Putamen (tissue), 1 donor: ENCODE results near the gene CCDC78.
"Not testable (repeated sequence)": the region's sequence is repeated elsewhere in the genome, so short reads cannot be mapped to it uniquely, and the experiment has no call there.

Experiments
- DNase-seq: peaks from one replicate; pipeline ENCODE4 v3.0.0-alpha.2; 2016; ENCODE audit warnings: low spot score

The CCDC78 gene

DNA sequence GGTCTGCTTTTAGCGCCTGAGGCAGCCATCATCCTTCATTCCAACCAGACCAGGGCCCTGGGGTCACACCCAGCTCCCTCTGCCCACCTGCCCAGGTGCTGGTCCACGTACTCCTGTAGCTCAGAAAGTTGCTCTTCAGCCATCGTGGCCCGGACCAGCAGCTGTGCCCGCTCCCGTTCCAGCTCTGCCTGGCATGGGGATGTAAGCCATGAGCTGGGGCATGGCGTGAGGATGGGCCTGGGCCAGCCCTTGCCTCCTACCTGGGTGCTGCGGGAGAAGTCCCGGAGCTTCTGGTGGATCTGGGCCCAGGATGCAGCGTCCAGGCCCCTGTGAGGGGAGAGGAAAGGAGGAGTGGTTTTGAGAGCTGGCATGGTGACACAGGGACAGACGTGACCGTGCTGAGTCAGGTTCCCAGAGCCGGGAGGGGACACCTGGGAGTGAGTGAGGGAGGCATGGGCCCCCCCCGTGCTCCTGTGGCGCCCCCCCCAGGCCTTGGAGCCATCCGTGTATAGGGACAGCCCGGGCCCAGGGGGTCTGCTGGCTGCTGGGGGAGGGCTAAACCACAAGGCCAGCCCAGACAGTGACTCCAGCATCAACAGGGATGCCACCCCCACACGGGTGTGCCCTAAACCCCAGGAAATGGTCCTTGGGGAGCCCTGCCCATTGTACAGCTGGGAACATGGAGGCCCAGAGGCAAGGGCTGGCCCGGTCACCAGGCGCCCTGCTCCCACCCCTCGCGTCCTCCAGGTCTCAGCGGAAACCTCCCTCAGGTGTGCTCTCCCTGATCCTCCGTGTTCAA lies 3.2 kb downstream of the CCDC78 start:
- no peak for DNase-seq

DNA sequence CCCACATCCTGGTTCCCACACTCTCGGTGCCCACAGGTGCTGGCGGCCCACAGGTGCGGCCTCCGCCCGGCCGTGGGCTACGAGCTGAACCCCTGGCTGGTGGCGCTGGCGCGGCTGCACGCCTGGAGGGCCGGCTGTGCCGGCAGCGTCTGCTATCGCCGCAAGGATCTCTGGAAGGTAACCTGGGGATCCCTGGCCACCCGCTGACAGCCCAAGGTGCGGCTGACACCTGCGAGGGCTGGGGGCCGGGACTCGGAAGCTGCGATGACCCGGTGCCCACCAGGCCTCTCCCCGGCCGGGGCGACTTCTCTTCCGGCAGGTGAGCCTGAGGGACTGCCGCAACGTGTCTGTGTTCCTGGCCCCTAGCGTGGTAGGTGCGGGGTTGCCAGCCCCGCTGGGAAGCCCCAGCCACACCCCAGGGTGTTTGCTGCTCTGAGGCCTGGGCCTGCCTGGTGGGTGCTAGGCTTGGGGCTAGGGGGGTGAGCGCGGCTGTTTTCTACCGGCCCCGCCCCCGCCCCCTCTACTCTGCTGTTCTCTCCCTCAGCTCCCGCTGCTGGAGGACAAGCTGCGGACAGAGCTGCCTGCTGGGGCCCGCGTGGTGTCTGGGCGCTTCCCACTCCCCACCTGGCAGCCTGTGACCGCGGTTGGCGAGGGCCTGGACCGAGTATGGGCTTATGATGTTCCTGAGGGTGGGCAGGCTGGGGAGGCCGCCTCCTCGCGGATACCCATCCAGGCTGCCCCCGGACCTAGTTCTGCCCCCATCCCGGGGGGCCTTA lies 4.3 kb downstream of the CCDC78 start:
- DNase-seq, result no peak

DNA sequence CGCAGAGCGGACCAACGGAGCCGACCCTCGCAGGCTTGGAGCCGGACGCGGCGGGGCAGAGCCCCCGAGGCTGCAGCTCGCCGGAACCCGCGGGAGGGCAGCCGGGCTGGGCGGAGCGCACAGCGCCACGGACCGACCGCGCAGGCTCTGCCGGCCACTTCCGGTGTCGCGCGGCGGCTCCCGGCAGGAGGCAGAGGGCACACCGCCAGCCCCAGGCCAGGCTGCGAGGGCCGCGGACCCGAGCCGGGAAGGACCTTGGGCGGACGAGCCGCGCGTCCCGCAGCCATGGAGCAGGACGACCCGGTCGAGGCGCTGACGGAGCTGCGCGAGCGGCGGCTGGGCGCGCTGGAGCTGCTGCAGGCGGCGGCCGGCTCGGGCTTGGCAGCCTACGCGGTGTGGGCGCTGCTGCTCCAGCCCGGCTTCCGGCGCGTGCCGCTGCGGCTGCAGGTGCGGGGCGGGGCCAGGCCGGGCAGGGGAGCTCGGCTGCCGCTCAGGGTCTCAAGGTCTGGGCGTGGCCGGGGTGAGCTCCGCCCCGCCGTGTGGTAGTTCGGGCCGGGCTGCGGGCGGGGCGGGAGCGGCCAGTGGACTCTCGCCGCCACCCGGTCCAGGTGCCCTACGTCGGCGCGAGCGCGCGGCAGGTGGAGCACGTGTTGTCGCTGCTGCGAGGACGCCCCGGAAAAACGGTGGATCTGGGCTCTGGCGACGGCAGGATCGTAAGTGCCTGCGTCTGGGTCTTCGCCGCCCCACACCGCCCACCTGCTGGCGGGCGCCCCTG lies 5.1 kb downstream of the CCDC78 start, which contains the start of gene ANTKMT:
TSS of gene ANTKMT (plus strand) at position 157 of the 775 bp plus-strand sequence. CDS start at position 286, 129 bp downstream.
- DNase-seq, result no peak

DNA sequence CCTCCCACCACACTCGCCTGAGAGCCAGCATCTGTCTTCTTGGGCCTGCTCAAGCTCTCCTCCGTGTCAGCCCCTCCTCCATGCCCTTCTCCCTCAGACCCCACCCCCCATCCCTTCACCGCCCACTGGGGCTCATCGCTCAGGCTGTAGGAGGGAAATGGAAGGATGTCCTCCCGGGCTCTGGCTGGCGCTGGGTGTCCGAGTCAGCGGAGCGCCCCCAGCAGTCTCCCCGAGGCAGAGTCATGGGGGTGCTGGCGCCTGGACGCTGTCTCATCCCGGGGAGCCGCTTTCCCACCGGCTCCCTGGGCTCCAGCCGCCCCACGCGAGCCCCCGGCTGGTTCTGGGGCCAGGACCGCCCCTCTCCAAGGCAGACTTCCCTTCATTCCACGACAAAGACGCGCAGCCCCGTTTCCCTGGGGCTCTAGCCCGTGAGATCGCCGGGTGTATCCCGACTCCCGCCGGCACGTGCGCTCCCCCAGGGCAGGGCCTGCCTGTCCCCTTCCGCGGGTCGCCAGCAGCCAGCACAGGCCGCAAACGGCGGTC lies 5.7 kb downstream of the CCDC78 start:
- DNase-seq, result no peak

DNA sequence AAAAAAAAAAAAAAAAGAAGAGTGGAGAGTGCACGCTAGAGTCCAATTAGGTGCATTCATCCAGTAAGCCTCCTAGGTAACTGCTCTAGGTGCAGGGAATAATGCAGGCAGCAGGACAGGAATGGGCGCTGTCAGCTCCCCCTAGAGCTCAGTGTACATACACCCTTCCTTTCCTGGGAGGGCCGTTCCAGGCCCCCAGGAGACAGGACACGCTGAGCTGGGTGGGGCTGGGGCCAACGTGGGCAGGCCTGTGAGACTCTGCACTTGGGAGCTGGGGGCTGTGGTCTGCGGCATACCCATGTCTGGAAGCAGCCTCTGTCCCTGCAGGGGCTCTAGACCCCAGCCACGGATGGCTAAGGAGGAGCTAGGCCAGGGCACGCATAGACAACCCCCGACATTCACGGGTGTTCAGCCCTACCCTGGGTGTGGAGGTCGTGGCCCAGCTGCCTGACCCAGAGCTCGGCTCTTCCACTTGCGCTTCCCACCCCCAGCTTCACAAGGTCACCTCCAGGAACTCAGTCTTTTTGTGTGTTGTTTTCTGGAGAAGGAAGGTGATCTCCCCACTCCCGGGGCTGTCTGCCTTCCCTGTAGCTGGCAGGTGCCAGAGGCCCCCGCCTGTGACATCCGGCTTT lies 6.3 kb downstream of the CCDC78 start:
- no peak for DNase-seq

DNA sequence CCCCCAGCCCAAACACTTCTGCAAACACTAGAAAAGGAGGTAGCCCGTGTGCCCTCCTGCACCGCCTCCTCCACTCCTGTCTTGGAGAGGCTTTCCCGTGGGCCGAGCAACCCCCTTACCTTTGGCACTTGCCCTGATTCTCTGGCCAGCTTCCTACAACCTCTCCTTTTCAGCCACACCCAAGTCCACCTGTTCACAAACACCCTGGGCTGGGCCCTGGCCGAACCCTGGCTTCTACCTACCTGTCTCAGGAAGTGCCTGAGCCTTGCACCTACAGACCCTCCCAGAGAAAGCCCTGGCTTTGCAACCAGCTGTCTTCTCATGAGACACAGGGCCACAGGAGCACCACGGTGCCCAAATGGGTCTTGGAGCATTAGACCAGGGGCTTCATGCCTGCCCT lies 7.3 kb downstream of the CCDC78 start:
- no peak for DNase-seq

DNA sequence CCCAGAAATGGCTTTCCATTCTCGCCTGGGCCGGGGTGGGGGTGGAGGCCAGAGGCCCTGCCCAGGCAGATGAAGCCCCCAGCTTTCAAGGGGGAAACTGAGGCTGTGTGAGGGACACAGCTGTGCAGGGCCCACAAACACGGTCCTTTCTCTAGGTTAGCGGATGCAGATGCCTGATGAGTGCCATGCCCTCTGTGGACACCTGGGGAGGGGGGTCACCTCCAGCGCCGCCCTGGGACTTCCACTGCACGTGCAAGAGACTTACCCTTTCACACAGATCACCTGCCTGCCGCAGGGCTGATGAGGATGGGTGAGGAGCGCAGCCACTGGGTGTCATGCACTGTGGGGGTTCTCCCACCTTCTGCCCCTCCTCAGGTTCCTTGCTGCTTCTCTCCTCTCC lies 7.9 kb downstream of the CCDC78 start:
- no peak for DNase-seq

DNA sequence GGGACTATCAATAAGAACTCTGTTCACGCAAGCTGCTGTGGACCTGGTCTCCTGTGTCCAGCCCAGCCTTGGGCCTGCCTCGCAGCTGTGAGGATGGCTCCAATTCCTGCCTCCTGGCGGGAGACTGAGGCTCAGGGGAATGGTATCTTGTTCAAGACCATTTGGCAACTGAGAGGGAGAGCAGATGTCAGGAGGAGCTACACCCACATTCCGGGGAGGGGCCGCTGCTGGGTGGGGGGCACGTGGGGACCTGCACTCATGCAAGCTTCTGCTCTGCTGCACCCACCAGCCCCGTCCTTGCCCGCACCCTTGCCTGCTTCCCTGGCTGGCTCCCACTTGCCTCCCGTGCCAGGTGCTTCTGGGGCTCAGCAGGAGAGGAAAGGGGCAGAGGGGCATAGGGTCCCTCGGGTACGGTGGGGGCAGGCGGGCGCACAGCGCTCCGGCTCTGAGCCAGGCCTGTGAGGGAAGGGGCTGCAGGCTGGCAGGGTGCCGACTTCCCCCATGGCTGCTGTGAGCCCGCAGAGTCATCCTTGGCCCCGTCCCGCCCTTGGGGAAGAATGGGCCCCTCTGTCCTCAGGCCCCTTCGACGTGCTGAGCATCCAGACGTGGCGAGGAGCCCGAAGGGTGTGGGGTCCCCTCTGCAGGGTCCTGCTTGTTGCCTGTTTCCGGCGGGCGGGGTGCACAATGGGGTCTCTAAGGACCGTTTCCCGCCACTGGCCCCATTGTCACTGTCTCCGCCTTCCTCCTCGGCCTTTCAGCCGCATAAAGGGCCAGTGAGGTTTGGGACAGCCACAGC lies 8.6 kb downstream of the CCDC78 start:
- DNase-seq, result no peak

DNA sequence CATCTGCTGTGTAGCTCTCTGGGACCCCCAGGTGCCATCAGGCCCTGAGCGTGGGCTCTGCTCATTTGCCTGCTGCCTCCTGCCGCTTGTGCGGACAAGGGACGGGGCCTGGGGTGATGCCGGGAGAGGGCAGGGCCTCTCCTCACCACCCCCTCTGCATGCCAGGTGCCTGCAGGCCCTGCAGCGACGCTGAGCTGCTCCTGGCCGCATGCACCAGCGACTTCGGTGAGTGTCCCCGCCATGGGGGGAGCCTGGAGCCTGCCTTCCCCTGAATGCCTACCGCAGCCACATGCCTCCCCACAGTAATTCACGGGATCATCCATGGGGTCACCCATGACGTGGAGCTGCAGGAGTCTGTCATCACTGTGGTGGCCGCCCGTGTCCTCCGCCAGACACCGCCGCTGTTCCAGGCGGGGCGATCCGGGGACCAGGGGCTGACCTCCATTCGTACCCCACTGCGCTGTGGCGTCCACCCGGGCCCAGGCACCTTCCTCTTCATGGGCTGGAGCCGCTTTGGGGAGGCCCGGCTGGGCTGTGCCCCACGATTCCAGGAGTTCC lies 9.4 kb downstream of the CCDC78 start:
- no peak for DNase-seq

DNA sequence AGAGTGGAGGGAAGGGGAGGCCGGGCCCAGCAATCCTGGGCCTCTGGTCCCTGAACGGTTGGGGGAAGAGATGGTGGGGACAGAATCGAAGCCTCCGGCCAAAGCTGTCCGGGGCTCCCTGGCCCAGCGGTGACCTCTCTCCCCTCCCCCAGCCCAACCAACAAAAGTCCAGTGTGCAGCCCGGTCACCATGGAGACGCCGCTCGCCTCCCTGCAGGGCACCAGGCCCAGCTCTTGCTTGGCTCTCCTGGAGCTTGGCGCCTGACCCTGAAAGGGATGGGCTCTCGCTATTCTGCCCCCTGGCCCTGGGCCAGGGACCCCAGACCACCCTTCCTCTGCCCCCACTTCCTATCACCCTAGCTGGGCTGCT lies 10.1 kb downstream of the CCDC78 start:
- peak; percentile 95 for DNase-seq

DNA sequence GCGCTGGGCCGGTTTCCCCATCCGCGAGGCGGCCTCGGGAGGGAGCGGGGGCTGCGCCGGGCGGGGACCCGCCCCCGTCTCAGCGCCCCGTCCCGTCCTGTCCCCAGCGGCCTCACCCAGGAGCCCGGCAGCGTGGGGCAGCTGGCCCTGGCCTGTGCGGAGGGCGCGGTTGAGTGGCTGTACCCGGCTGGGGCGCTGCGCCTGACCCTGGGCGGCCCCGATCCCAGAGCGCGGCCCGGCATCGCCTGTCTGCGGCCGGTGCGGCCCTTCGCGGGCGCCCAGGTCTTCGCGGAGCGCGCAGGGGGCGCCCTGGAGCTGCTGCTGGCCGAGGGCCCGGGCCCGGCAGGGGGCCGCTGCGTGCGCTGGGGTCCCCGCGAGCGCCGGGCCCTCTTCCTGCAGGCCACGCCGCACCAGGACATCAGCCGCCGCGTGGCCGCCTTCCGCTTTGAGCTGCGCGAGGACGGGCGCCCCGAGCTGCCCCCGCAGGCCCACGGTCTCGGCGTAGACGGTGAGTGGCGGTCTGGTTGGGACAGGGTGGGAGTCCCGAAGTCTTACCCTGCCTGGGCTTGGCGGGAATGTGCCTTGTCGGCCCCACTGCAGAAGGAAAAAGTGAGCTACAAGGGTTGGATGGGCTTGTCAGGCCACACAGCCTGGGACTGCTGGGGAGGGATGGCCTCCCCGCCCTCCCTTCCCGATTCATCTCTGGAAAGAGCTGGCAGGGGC lies 10.6 kb downstream of the CCDC78 start:
- no peak for DNase-seq

DNA sequence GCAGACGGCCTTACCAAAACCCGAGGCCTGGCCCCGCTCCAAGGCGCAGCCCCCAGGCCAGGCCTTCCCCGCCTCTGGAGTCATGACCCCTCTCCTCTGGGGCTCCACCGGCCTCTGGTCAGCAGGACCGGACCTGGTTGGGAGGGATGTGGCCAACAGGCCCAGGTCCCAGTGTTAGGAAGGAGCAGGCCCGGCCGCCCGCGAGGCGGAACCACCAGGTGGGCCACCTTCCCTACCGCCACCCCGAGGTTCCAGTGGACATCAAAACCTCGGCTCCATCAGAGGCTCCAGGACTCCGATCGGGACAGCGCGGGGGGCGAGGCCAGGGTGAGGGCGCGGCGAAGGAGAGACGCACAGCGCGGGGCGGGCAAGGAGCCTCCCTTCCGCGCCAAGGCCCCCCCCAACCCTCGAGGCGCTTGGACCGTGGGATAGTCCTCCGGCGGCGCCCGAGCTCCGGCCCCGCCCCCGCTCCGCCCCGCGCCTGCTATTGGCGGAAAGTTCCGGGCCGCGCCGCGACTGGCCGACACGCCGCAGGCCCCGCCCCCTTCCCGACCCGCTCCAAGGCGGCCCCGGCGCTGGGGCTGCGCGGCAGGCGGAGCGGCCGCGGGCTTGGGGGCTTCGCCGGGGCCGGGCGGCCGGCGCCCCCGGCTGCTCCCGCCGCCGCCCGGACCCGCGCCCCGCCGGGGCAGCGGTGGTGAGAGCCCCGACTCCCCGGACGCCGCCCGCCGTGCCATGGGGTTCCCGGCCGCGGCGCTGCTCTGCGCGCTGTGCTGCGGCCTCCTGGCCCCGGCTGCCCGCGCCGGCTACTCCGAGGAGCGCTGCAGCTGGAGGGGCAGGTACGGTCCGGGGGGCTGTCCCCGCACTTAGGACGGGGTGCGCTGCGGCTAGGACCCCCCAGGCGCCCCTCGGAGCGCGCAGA lies 11.4 kb downstream of the CCDC78 start, which contains the start of gene METRN:
TSS of gene METRN (plus strand) at position 561 of the 919 bp plus-strand sequence. CDS start at position 733, 172 bp downstream.
- DNase-seq, result peak; percentile 89

DNA sequence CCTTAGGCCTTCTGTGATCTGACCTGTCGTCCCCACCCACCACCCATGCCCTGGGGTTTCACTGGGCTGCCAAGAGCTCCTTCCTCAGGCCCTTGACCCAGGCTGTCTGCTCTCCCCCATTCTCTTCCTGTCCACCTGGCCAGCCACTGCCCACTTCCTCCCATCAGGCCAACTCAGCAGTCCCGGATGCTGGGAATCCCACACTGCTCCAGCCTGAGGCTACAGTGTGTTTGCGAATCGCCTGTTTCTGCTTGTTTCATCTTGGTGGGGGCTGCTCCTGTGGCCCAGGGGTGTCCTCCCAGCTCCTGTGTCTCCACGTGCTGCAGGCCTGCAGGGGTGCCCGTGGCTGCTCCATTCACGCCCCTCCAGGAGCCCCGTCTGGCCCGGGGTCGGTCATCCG lies 12.2 kb downstream of the CCDC78 start:
- DNase-seq, result no peak

DNA sequence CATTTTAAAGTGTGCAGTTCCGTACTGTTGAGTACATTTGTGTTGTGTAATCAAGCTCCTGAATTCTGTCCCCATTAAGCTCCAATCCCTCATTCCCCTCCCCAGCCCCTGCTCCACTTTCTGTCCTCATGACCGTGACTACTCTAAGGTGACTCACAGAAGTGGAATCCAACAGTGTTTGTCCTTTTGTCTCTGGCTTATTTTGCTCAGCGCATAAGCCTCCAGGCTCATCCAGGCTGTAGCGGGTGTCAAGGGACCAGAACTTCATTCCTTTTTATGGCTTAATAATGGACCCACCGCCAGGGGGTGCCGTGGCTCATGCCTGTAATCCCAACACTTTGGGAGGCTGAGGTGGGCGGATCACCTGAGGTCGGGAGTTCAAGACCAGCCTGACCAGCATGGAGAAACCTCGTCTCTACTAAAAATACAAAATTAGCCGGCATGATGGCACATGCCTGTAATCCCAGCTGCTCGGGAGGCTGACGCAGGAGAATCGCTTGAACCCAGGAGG lies 13.4 kb downstream of the CCDC78 start:
- not testable (repeated sequence) for DNase-seq

DNA sequence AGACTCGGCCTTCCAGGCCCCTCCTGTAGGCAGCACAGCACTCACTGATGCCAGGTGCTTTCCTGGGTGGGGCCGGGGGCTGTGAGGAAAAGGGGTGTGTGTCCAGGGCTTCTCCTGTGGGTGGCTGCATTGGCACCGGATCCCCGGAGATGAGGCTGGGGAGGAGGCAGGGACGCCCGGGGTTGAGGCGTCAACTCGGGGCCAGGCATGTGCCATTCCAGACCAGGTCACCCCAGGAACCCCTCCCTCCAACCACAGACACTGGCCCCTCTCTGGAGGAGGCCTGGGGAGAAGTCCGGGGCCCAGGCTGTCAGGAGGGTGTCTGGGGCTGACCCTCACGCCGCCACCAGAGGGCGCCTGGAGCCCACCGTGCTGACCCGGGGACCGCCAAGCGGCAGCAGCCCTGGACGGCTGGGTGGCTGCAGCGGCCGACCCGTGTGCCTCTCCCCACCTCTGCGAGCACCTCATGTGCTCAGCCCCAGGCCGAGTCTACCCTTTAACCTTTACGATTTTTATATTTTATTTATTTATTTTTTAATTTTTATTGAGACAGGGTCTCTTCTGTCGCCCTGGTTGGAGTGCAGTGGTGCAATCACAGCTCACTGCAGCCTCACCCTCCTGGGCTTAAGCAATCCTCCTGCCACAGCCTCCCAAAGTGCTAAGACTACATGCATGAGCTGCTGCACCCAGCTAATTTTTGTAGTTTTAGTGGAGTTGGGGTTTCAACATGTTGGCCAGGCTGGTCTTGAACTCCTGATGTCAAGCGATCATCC lies 14.5 kb downstream of the CCDC78 start:
- no peak for DNase-seq

DNA sequence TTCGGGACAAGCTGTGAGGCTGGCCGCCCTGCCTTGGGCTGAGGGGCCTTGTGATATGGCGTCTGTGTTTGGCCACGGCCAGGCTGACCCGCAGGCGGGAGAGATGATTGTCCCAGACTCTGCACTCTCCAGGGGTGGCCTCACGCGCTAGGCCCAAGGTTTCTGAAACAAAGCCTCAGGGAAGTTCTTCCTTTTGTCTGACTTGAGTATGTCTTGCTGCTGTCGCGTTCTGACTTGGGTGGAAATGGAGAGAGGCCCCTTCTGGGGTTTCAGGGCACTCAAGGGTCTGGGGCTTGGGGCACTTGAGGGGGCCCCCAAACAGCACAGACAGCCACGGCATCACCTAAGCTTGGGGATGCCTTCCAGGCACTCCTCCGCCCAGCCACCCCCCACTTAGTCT lies 15.2 kb downstream of the CCDC78 start:
- DNase-seq, result no peak

DNA sequence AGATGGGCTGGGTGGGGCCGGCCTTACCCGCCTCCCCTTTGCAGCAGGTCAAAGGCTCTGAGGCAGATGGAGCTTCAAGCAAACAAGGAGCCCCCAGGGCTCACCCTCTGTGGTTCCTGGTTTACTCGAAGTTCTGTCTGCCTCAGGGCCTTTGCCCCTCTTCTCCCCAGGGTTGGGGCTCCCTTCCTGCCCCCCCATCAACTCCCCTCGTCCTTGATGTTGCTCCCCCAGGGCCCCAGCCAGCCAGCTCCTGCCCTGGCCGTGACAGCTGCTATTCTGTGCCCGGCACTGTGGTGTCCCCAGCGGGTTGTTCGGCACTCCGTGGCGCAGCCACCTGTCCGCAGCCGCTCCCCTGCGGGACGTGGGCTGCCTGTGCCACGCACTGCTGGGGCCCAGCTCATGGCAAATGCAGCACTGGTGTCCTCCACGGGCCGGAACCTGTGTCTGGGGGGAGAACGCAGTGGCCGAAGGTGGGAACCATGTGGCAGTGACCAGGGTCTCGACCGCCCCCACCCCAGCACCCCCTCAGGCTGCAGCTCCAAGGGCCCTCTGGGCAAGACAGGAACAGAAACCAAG lies 15.7 kb downstream of the CCDC78 start:
- DNase-seq, result no peak
